Testis (tissue), 2 donors: ENCODE results near the gene CNDP1.

Experiments
- CTCF ChIP-seq, 3 experiments: fragments of 450-650 bp in 2 of 3; fragments of 200-600 bp in 1 of 3; sonication (generic) in 1 of 3; IDR thresholded peaks; one replicate each; pipeline ENCODE4 v1.5.1; 2016 to 2019; ENCODE audit warnings: antibody characterized with exemption in 3 of 3, mild to moderate bottlenecking in 2 of 3, moderate library complexity in 1 of 3
- POLR2A ChIP-seq: fragments of 450-650 bp; IDR thresholded peaks from one replicate; pipeline ENCODE4 v1.6.1; 2017; ENCODE audit warnings: antibody characterized with exemption, mild to moderate bottlenecking, moderate library complexity

- no peak for TF ChIP-seq CTCF (IDR thresholded peaks at IDR 0.05)
- TF ChIP-seq POLR2A: no peak
Observed at GRCh38 chr18:74488354-74488753, 45.9 kb upstream of the CNDP1 start.
